ENCODE results near the gene GPR161. TPM values are rescaled to one million over a fixed set of nuclear protein-coding genes. Genes with fewer than 3 reads are reported as not detected.

The GPR161 gene
- polyA plus RNA-seq, 1 donor (not counting 4 experiments of a cell fraction or from before 2014, with no cell fraction given), result 7.8 TPM

DNA sequence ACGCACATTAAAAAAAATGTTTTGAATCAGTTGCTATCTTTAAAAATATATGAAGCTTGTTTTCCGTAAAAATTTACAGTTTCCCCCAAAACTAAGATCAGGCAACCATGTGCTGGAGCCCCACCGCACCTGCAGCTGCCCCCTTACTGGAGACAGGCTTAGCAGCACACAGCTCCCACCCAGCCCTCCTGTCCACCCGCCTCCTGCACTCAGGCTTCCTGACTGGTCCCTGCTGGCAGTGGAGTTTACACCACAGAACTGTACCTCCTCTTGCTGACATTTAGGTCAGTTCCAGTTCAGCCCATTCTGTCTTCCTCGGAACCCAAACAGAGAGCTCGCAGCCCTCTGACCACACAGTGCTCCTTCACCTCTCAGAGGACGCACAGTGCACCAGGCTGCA, 2.1 kb downstream of the GPR161 start:
- H3K79me2 ChIP-seq (ENCODE audit: control insufficient read depth, insufficient read depth, low read length), result no peaks in the 10 kb centered on the region
- dilution Hi-C loops (cut with MboI; ENCODE audit: extremely low pct_ligation_motif_present, low sequenced_read_pairs), result no loop called here
- H3K4me2 ChIP-seq (ENCODE audit: control insufficient read depth, extremely low read depth, insufficient read depth, low read depth, low read length), result no peak overlapping the region
- DNase-seq (ENCODE audit: low read depth, low spot score) (no peak), FAIRE-seq (no peak)
- H3K4me3 ChIP-seq (ENCODE audit: control insufficient read depth in 2 of 3, extremely low read depth in 1 of 3, insufficient read depth in 2 of 3, low read depth in 1 of 3, low read length in 3 of 3), result no peak overlapping the region
- H4K20me1 ChIP-seq (ENCODE audit: control insufficient read depth, extremely low read depth, insufficient read depth, low read length), result no peaks in the 10 kb centered on the region
- no peaks in the 10 kb centered on the region for H3K9me3 ChIP-seq (ENCODE audit: control insufficient read depth, low read depth, low read length)
- H3K9ac ChIP-seq (ENCODE audit: control insufficient read depth, extremely low read depth, insufficient read depth, low read length), result no peak overlapping the region
- peaks cover 15% of the 10 kb centered on the region for H3K4me1 ChIP-seq (ENCODE audit: control insufficient read depth, extremely low read depth, insufficient read depth, low read length)
- TF ChIP-seq EZH2 (IDR thresholded peaks at IDR 0.05; ENCODE audit: low read length) (no peak), CTCF (optimal IDR thresholded peaks at IDR 0.05 in 1 of 3, IDR thresholded peaks at IDR 0.05 in 1 of 3, conservative IDR thresholded peaks at IDR 0.05 in 1 of 3; ENCODE audit: extremely low read depth in 1 of 3, insufficient read depth in 2 of 3, low read length in 3 of 3) (no peak)
- H3K9me1 ChIP-seq (ENCODE audit: control insufficient read depth, extremely low read depth, insufficient read depth, low read length), result no peaks in the 10 kb centered on the region
- no peak overlapping the region for H2AFZ ChIP-seq (ENCODE audit: control insufficient read depth, low read length)
- H3K27ac ChIP-seq (ENCODE audit: control insufficient read depth, insufficient read depth, low read length), result no peak overlapping the region
- no peaks in the 10 kb centered on the region for H3K27me3 ChIP-seq (ENCODE audit: control insufficient read depth, extremely low read depth, insufficient read depth, low read length)
- no peaks in the 10 kb centered on the region for H3K36me3 ChIP-seq (ENCODE audit: control insufficient read depth in 2 of 2, extremely low read depth in 1 of 2, insufficient read depth in 2 of 2, low read length in 2 of 2)

- H2AFZ ChIP-seq (ENCODE audit: control insufficient read depth, low read length), result no peak overlapping the region
- no peaks in the 10 kb centered on the region for H3K9me3 ChIP-seq (ENCODE audit: control insufficient read depth, low read depth, low read length)
- no peak for TF ChIP-seq CTCF (optimal IDR thresholded peaks at IDR 0.05 in 1 of 3, IDR thresholded peaks at IDR 0.05 in 1 of 3, conservative IDR thresholded peaks at IDR 0.05 in 1 of 3; ENCODE audit: extremely low read depth in 1 of 3, insufficient read depth in 2 of 3, low read length in 3 of 3)
- no peak for TF ChIP-seq EZH2 (IDR thresholded peaks at IDR 0.05; ENCODE audit: low read length)
- H3K27me3 ChIP-seq (ENCODE audit: control insufficient read depth, extremely low read depth, insufficient read depth, low read length), result no peaks in the 10 kb centered on the region
- no peak overlapping the region for H3K27ac ChIP-seq (ENCODE audit: control insufficient read depth, insufficient read depth, low read length)
- no peaks in the 10 kb centered on the region for H4K20me1 ChIP-seq (ENCODE audit: control insufficient read depth, extremely low read depth, insufficient read depth, low read length)
- FAIRE-seq (no peak), DNase-seq (ENCODE audit: low read depth, low spot score) (no peak)
- H3K79me2 ChIP-seq (ENCODE audit: control insufficient read depth, insufficient read depth, low read length), result no peaks in the 10 kb centered on the region
- H3K4me3 ChIP-seq (ENCODE audit: control insufficient read depth in 2 of 3, extremely low read depth in 1 of 3, insufficient read depth in 2 of 3, low read depth in 1 of 3, low read length in 3 of 3), result no peak overlapping the region
- H3K4me2 ChIP-seq (ENCODE audit: control insufficient read depth, extremely low read depth, insufficient read depth, low read depth, low read length), result no peak overlapping the region
- peaks cover 15% of the 10 kb centered on the region for H3K4me1 ChIP-seq (ENCODE audit: control insufficient read depth, extremely low read depth, insufficient read depth, low read length)
- H3K9me1 ChIP-seq (ENCODE audit: control insufficient read depth, extremely low read depth, insufficient read depth, low read length), result no peaks in the 10 kb centered on the region
- no peak overlapping the region for H3K9ac ChIP-seq (ENCODE audit: control insufficient read depth, extremely low read depth, insufficient read depth, low read length)
- dilution Hi-C loops (cut with MboI; ENCODE audit: extremely low pct_ligation_motif_present, low sequenced_read_pairs), result no loop called here
- no peaks in the 10 kb centered on the region for H3K36me3 ChIP-seq (ENCODE audit: control insufficient read depth in 2 of 2, extremely low read depth in 1 of 2, insufficient read depth in 2 of 2, low read length in 2 of 2)
These were observed 2.6 kb downstream of the GPR161 start for GRCh38 chr1:168134132-168134531.
